ENCODE results near the gene CCDC68. TPM values are rescaled to one million over a fixed set of nuclear protein-coding genes. Genes with fewer than 3 reads are reported as not detected.

Gene CCDC68
- total and polyA plus RNA-seq, 2 donors (not counting 1 experiment from before 2014, with no cell fraction given) = 5.1 to 8.3 TPM

- no peak overlapping the region for H2AFZ ChIP-seq (ENCODE audit: low read length)
- no peaks in the 10 kb centered on the region for H3K36me3 ChIP-seq (ENCODE audit: control insufficient read depth, insufficient read depth, low read length)
- no peak overlapping the region for H3K9ac ChIP-seq (ENCODE audit: insufficient read depth, low read length)
- H3K4me3 ChIP-seq (replicated peaks in 1 of 4; ENCODE audit: control extremely low read depth in 1 of 4, insufficient read depth in 1 of 4, low read depth in 3 of 4, low read length in 4 of 4) = no peak overlapping the region
- H3K4me2 ChIP-seq (ENCODE audit: extremely low read depth, insufficient read depth, low read length) = no peak overlapping the region
- H3K4me1 ChIP-seq (ENCODE audit: control insufficient read depth, extremely low read depth, insufficient read depth, low read length) = no peaks in the 10 kb centered on the region
- H3K27me3 ChIP-seq (ENCODE audit: control insufficient read depth, insufficient read depth, low read length) = no peaks in the 10 kb centered on the region
- no peaks in the 10 kb centered on the region for H3K79me2 ChIP-seq (ENCODE audit: control insufficient read depth, insufficient read depth, low read length)
- no peak for DNase-seq (ENCODE audit: low read depth in 2 of 2)
- H3K9me3 ChIP-seq (ENCODE audit: control insufficient read depth, insufficient read depth, low read depth, low read length) = no peaks in the 10 kb centered on the region
- H4K20me1 ChIP-seq (ENCODE audit: control insufficient read depth, extremely low read depth, insufficient read depth, low read length) = no peaks in the 10 kb centered on the region
- TF ChIP-seq CTCF (conservative IDR thresholded peaks at IDR 0.05 in 1 of 2, IDR thresholded peaks at IDR 0.05 in 1 of 2; ENCODE audit: low read depth in 1 of 2, low read length in 2 of 2) (no peak), EZH2 (IDR thresholded peaks at IDR 0.05; ENCODE audit: low read length, missing control alignments) (no peak)
- H3K27ac ChIP-seq (ENCODE audit: insufficient read depth, low read length) = no peak overlapping the region
These were observed 92.1 kb downstream of the CCDC68 start for GRCh38 chr18:54867131-54867530.

- no peaks in the 10 kb centered on the region for H3K27me3 ChIP-seq (ENCODE audit: control insufficient read depth, insufficient read depth, low read length)
- no peak for DNase-seq (ENCODE audit: low read depth in 2 of 2)
- H2AFZ ChIP-seq (ENCODE audit: low read length) = no peak overlapping the region
- H3K9ac ChIP-seq (ENCODE audit: insufficient read depth, low read length) = no peak overlapping the region
- TF ChIP-seq CTCF (conservative IDR thresholded peaks at IDR 0.05 in 1 of 2, IDR thresholded peaks at IDR 0.05 in 1 of 2; ENCODE audit: low read depth in 1 of 2, low read length in 2 of 2) (no peak), EZH2 (IDR thresholded peaks at IDR 0.05; ENCODE audit: low read length, missing control alignments) (no peak)
- no peaks in the 10 kb centered on the region for H3K4me1 ChIP-seq (ENCODE audit: control insufficient read depth, extremely low read depth, insufficient read depth, low read length)
- no peaks in the 10 kb centered on the region for H3K9me3 ChIP-seq (ENCODE audit: control insufficient read depth, insufficient read depth, low read depth, low read length)
- H3K4me3 ChIP-seq (replicated peaks in 1 of 4; ENCODE audit: control extremely low read depth in 1 of 4, insufficient read depth in 1 of 4, low read depth in 3 of 4, low read length in 4 of 4) = no peak overlapping the region
- no peak overlapping the region for H3K27ac ChIP-seq (ENCODE audit: insufficient read depth, low read length)
- no peak overlapping the region for H3K4me2 ChIP-seq (ENCODE audit: extremely low read depth, insufficient read depth, low read length)
- no peaks in the 10 kb centered on the region for H3K79me2 ChIP-seq (ENCODE audit: control insufficient read depth, insufficient read depth, low read length)
- no peaks in the 10 kb centered on the region for H4K20me1 ChIP-seq (ENCODE audit: control insufficient read depth, extremely low read depth, insufficient read depth, low read length)
- no peaks in the 10 kb centered on the region for H3K36me3 ChIP-seq (ENCODE audit: control insufficient read depth, insufficient read depth, low read length)
These were observed 98.3 kb downstream of the CCDC68 start for GRCh38 chr18:54860941-54861340.

- no peak for DNase-seq (ENCODE audit: low read depth in 2 of 2)
- Histone ChIP-seq H3K79me2 (ENCODE audit: control insufficient read depth, insufficient read depth, low read length) (no peaks in the 10 kb centered on the region), H3K9me3 (ENCODE audit: control insufficient read depth, insufficient read depth, low read depth, low read length) (no peaks in the 10 kb centered on the region), H3K9ac (ENCODE audit: insufficient read depth, low read length) (no peak overlapping the region), H3K4me2 (ENCODE audit: extremely low read depth, insufficient read depth, low read length) (no peak overlapping the region), H3K27me3 (ENCODE audit: control insufficient read depth, insufficient read depth, low read length) (no peaks in the 10 kb centered on the region), H3K27ac (ENCODE audit: insufficient read depth, low read length) (no peak overlapping the region), H4K20me1 (ENCODE audit: control insufficient read depth, extremely low read depth, insufficient read depth, low read length) (no peaks in the 10 kb centered on the region), H3K4me1 (ENCODE audit: control insufficient read depth, extremely low read depth, insufficient read depth, low read length) (no peaks in the 10 kb centered on the region), H2AFZ (ENCODE audit: low read length) (no peak overlapping the region), H3K4me3 (replicated peaks in 1 of 4; ENCODE audit: control extremely low read depth in 1 of 4, insufficient read depth in 1 of 4, low read depth in 3 of 4, low read length in 4 of 4) (no peak overlapping the region), H3K36me3 (ENCODE audit: control insufficient read depth, insufficient read depth, low read length) (no peaks in the 10 kb centered on the region)
- TF ChIP-seq CTCF (conservative IDR thresholded peaks at IDR 0.05 in 1 of 2, IDR thresholded peaks at IDR 0.05 in 1 of 2; ENCODE audit: low read depth in 1 of 2, low read length in 2 of 2) (no peak), EZH2 (IDR thresholded peaks at IDR 0.05; ENCODE audit: low read length, missing control alignments) (no peak)
These were observed 99.4 kb downstream of the CCDC68 start for GRCh38 chr18:54859667-54860421.
